Measurements from ENCODE around the gene FAM32A.

FAM32A gene

DNA sequence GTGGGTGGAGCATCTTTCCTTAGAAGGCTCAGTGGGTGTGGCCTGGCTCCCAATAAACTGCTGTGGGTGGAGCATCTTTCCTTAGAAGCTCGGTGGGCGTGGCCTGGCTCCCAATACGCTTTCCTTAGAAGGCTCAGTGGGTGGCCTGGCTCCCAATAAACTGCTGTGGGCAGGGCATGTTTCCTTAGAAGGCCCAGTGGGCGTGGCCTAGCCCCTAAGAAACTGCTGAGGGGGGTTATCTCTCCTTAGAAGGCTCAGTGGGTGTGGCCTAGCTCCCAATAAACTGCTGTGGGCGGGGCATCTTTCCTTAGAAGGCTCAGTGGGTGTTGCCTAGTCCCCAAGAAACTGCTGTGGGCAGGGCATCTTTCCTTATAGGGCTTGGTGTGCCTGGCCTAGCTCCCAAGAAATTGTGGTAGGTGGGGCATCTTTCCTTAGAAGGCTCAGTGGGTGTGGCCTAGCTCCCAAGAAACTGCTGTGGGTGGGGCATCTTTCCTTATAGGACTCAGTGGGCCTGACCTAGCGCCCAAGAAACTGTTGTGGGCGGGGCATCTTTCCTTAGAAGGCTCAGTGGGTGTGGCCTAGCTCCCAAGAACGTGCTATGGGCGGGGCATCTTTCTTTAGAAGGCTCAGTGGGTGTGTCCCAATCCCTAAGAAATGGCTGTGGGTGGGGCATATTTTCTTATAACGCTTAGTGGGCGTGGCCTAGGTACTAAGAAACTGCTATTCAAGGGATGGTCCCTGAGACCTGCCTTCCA, 31.5 kb upstream of the FAM32A start:
- Histone ChIP-seq H3K27me3 (peaks cover 0 to 17% of the 10 kb centered on the region in 2 donors), H3K27ac (no peak overlapping the region), H3K4me3 (no peak overlapping the region), H3K4me1 (no peaks in the 10 kb centered on the region), H3K9me3 (no peaks in the 10 kb centered on the region), H3K36me3 (no peaks in the 10 kb centered on the region)
- TF ChIP-seq, protein P1, sequence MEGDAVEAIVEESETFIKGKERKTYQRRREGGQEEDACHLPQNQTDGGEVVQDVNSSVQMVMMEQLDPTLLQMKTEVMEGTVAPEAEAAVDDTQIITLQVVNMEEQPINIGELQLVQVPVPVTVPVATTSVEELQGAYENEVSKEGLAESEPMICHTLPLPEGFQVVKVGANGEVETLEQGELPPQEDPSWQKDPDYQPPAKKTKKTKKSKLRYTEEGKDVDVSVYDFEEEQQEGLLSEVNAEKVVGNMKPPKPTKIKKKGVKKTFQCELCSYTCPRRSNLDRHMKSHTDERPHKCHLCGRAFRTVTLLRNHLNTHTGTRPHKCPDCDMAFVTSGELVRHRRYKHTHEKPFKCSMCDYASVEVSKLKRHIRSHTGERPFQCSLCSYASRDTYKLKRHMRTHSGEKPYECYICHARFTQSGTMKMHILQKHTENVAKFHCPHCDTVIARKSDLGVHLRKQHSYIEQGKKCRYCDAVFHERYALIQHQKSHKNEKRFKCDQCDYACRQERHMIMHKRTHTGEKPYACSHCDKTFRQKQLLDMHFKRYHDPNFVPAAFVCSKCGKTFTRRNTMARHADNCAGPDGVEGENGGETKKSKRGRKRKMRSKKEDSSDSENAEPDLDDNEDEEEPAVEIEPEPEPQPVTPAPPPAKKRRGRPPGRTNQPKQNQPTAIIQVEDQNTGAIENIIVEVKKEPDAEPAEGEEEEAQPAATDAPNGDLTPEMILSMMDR (IDR thresholded peaks at IDR 0.05) = no peak
- intact Hi-C loops (cut with DNase I; ENCODE audit: low total_unique reads) = no loop called here
- DNase-seq = no peak

DNA sequence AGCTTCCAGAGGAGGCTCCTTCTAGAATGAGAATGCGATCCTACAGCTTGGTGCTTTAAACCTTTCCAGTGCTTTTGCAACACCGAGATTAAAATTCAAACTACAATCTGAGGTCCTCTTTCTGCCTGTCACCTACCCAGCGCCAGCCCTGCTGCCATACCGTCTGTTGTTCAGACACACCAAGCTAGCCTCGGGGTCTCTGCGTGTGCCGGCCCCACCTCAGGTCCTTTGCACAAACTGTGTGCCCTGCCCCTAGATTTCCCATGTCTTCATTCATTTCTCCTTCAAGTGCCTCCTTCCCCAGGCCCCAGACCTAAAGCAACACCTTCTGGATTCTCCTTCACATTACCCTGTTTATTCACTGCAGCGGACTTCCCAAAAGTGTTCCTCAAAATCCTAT, 30.7 kb upstream of the FAM32A start:
- intact Hi-C loops (cut with DNase I; ENCODE audit: low total_unique reads) = no loop called here
- no peaks in the 10 kb centered on the region for H3K4me1 ChIP-seq
- no peaks in the 10 kb centered on the region for H3K36me3 ChIP-seq
- H3K9me3 ChIP-seq = no peaks in the 10 kb centered on the region
- TF ChIP-seq, protein P1 (IDR thresholded peaks at IDR 0.05) = no peak
- H3K4me3 ChIP-seq = no peak overlapping the region
- H3K27ac ChIP-seq = no peak overlapping the region
- DNase-seq = no peak
- peaks cover 0 to 17% of the 10 kb centered on the region in 2 donors for H3K27me3 ChIP-seq

DNA sequence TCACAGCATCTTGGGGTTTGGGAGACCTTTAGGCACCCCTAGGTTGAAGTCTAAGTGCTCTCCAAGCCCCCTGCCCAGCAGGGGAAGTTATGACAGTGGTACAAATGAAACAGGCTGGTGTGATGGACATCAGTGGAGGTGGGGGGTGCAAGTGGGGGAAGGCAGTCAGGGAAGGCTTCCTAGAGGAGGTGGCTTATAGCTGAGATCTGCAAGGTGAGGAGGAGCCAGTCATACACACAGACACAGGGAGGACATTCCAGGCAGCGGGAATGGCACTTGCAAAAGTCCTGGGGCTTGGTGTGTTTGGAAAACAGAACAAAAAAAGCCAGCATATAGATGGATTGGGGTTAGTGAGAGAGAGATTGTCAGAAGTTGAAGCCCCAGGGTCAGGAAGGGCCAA, 30.1 kb upstream of the FAM32A start:
- H3K9me3 ChIP-seq = no peaks in the 10 kb centered on the region
- no peak for DNase-seq
- H3K36me3 ChIP-seq = no peaks in the 10 kb centered on the region
- H3K27ac ChIP-seq = no peak overlapping the region
- TF ChIP-seq, protein P1 (IDR thresholded peaks at IDR 0.05) = no peak
- H3K27me3 ChIP-seq = peaks cover 0 to 17% of the 10 kb centered on the region in 2 donors
- H3K4me1 ChIP-seq = no peaks in the 10 kb centered on the region
- H3K4me3 ChIP-seq = no peak overlapping the region
- intact Hi-C loops (cut with DNase I; ENCODE audit: low total_unique reads) = no loop called here

DNA sequence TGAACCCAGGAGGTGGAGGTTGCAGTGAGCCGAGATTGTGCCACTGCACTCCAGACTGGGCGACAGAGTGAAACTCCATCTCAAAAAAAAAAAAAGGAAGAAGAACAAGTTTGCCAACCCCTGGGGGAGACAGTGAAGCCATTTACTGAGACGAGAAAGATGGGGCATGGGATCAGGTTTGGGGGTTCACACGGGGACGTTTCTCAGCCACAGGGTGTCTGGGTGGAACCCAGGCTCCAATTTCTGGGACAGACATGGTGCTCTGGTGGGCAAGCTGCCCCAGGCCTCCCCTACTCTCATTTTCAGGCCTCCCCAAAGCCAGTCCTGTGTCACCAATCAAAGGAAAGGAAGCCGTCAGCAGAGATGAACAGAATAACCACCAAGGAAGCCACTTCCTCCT, 28.3 kb upstream of the FAM32A start:
- DNase-seq = no peak
- Histone ChIP-seq H3K36me3 (no peaks in the 10 kb centered on the region), H3K9me3 (no peaks in the 10 kb centered on the region), H3K4me1 (no peaks in the 10 kb centered on the region), H3K27me3 (peaks cover 0 to 22% of the 10 kb centered on the region in 2 donors), H3K27ac (no peak overlapping the region), H3K4me3 (no peak overlapping the region)
- intact Hi-C loops (cut with DNase I; ENCODE audit: low total_unique reads) = no loop called here
- TF ChIP-seq, protein P1 (IDR thresholded peaks at IDR 0.05) = no peak

DNA sequence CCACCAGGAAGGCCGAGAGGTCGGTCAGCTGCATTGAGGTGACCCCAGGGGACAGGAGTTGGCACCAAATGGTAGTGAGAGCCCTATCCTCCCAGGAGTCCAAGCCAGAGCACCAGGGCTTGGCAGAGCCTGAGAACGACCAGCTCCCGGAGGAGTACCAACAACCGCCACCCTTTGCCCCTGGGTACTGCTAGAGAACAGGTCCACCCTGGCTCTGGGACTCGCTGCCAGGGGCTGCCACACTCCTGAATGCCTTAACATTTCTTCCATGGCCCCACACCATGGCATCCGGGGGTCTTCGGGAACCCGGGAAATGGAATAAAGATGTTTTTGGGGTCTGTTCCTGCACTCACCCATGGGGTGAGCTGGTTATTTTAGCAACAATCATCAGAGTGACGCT, 27.6 kb upstream of the FAM32A start:
- Histone ChIP-seq H3K27ac (no peak overlapping the region), H3K4me3 (no peak overlapping the region), H3K4me1 (no peaks in the 10 kb centered on the region), H3K27me3 (peaks cover 0 to 22% of the 10 kb centered on the region in 2 donors), H3K9me3 (no peaks in the 10 kb centered on the region), H3K36me3 (no peaks in the 10 kb centered on the region)
- intact Hi-C loops (cut with DNase I; ENCODE audit: low total_unique reads) = no loop called here
- TF ChIP-seq, protein P1 (IDR thresholded peaks at IDR 0.05) = no peak
- no peak for DNase-seq

All from tibial artery (tissue), 4 donors.